Ovary (tissue), 9 donors: ENCODE results near the gene FANCG. TPM values are rescaled to one million over a fixed set of nuclear protein-coding genes. Genes with fewer than 3 reads are reported as not detected.
A peak's percentile ranks its signal among the peaks of the same experiment; 100 is the strongest.

Experiments
- DNase-seq, 5 donors: peaks; one replicate each; pipeline ENCODE4 v3.0.0-alpha.2; 2019 to 2020
- H3K27ac ChIP-seq, 2 donors: fragments of 200-600 bp; one replicate each; pipeline versions ENCODE4 v1.5.1 to v1.8.0; 2019 to 2022
- H3K27me3 ChIP-seq: fragments of 200-600 bp; one replicate; pipeline ENCODE4 v1.8.0; 2022
- H3K36me3 ChIP-seq: fragments of 200-600 bp; sonication (generic); one replicate; pipeline ENCODE4 v1.5.1; 2019
- H3K4me1 ChIP-seq: one replicate; pipeline ENCODE4 v1.8.1; 2013; ENCODE audit warnings: mild to moderate bottlenecking, moderate library complexity; ENCODE audit not compliant: insufficient read depth
- H3K4me3 ChIP-seq: fragments of 200-600 bp; sonication (generic); one replicate; pipeline ENCODE4 v1.5.1; 2017
- H3K9me3 ChIP-seq, 2 donors: fragments of 200-600 bp in 1 of 2; sonication (generic) in 1 of 2; one replicate each; pipeline versions ENCODE4 v1.5.1 to v1.8.1; 2013 to 2019; ENCODE audit warnings: mild to moderate bottlenecking in 1 of 2, moderate library complexity in 1 of 2
- CTCF ChIP-seq, 3 donors: fragments of 450-650 bp in 2 of 3; fragments of 200-600 bp in 1 of 3; IDR thresholded peaks; one replicate each; pipeline versions ENCODE4 v1.5.1 to v1.8.0; 2016 to 2022; ENCODE audit warnings: antibody characterized with exemption in 3 of 3, mild to moderate bottlenecking in 1 of 3
- EP300 ChIP-seq: sonication (generic); formaldehyde crosslinking; IDR thresholded peaks from one replicate; pipeline ENCODE4 v1.6.1; 2017; ENCODE audit warnings: antibody characterized with exemption
- POLR2A ChIP-seq: fragments of 450-650 bp; IDR thresholded peaks from one replicate; pipeline ENCODE4 v1.6.1; 2017; ENCODE audit warnings: antibody characterized with exemption, mild to moderate bottlenecking, moderate library complexity
- WGBS, 3 donors: extraction: QIAGEN DNeasy Blood & Tissue Kit in 1 of 3; methylation state at CpG; one replicate each; pipeline versions ENCODE4 v1.1.5 to v1.1.7; 2013 to 2017; 5-methylcytosine and 5-hydroxymethylcytosine counted together
- intact Hi-C, 4 donors: fragments of 100-400 bp; cut with DNase I; formaldehyde crosslinking; loops; one replicate each; pipeline versions ENCODE4 v1.11.0 to v1.15.1; 2022 to 2023
- polyA plus RNA-seq, 2 donors: library from polyadenylated mRNA; stranded (reverse); fragments of 200-250 nt in 1 of 2; fragments of 350-450 nt in 1 of 2; fragmentation: Illumina TruSeq in 1 of 2; extraction: RNeasy Lipid Tissue Mini Kit (QIAGEN cat#74804) in 1 of 2; gene quantifications; one replicate each; pipeline ENCODE4 v1.2.3, GENCODE V29; 2013 to 2014
- total RNA-seq, 7 donors: library from RNA; depleted of rRNA in 2 of 7; stranded (reverse); fragments of >200 nt in 2 of 7; fragmentation: NEBNext Ultra II Directional in 3 of 7; extraction: Animal tissue kit (Norgen Biotek cat#: 25700) in 3 of 7; gene quantifications; one replicate each; pipeline versions ENCODE4 v1.1.0 to v1.2.4, GENCODE V29; 2016 to 2023
- donor health status: DM: no; HTN: no; CAD: no; lungs with moderate emphysema.
- donor health status: DM: no; HTN: no; CAD: no.
- donor health status: Bipolar disorder and iron deficiency.
- donor health status: DM: yes; HTN: yes; CAD: no.
- donor health status: DM: no; HTN: no; CAD: no.
- donor health status: DM: yes; HTN: yes; CAD: no.

Gene FANCG
- total and polyA plus RNA-seq, 9 donors: 6.7 to 26.1 (median 12.4) TPM

- no peak for DNase-seq
- H3K36me3 ChIP-seq: no peaks in the 10 kb centered on the region
- no peak for TF ChIP-seq CTCF (IDR thresholded peaks at IDR 0.05)
- no peak for TF ChIP-seq POLR2A
- no peak for TF ChIP-seq EP300
- no peaks in the 10 kb centered on the region for H3K9me3 ChIP-seq
- 1 to 2% (median 1%) methylated on average over 10 of the region's 10 CpGs for WGBS, 3 donors
- H3K27me3 ChIP-seq: no peaks in the 10 kb centered on the region
- peak overlapping the region; percentile 59 for H3K4me3 ChIP-seq
- intact Hi-C loops: no loop called here
- peaks cover 12% of the 10 kb centered on the region for H3K4me1 ChIP-seq
- peak overlapping the region; percentile 62 to 64 for H3K27ac ChIP-seq
Observed at GRCh38 chr9:35102465-35102768, 22.7 kb upstream of the FANCG start.

GRCh38 chr9:35097573-35097972 is 17.8 kb upstream of the FANCG start:
- Histone ChIP-seq H3K4me3 (no peak overlapping the region), H3K36me3 (no peaks in the 10 kb centered on the region), H3K27me3 (no peaks in the 10 kb centered on the region), H3K27ac (no peak overlapping the region), H3K4me1 (peaks cover 15% of the 10 kb centered on the region), H3K9me3 (no peaks in the 10 kb centered on the region)
- DNase-seq: no peak
- 75 to 91% (median 86%) methylated on average over 3 of the region's 3 CpGs for WGBS, 3 donors
- intact Hi-C loops: loop anchor here in 2 of 4 donors (5.0 kb wide), 1 partner anchor 200 kb away; a partner anchor contains a TSS
- TF ChIP-seq EP300 (no peak), CTCF (IDR thresholded peaks at IDR 0.05) (no peak), POLR2A (no peak)

- TF ChIP-seq POLR2A: peak; percentile 45
- peak; percentile 75 to 90 (median 76) for TF ChIP-seq CTCF (IDR thresholded peaks at IDR 0.05)
- no peak for TF ChIP-seq EP300
- Histone ChIP-seq H3K36me3 (no peaks in the 10 kb centered on the region), H3K27ac (peak within 1 kb of the TSS; percentile 75 to 92), H3K4me3 (peak within 1 kb of the TSS; percentile 97), H3K27me3 (no peaks in the 10 kb centered on the region), H3K9me3 (no peaks in the 10 kb centered on the region), H3K4me1 (peaks cover 6% of the 10 kb centered on the region)
- 0 to 1% (median 1%) methylated on average over 53 of the region's 53 CpGs for WGBS, 3 donors
- peak; percentile 83 to 92 (median 86) for DNase-seq
- intact Hi-C loops: loop anchor here in 2 of 4 donors (5.0 kb wide), 1 partner anchor 199 kb away; a partner anchor contains a TSS
Observed at GRCh38 chr9:35096035-35096849, 16.5 kb upstream of the FANCG start, which contains the start of gene PIGO. TSS of gene PIGO (minus strand) at chr9:35096591. CDS start at chr9:35095565, 1,026 bp downstream.

GRCh38 chr9:35091536-35091935 is 11.8 kb upstream of the FANCG start:
- Histone ChIP-seq H3K4me1 (peaks cover 6% of the 10 kb centered on the region), H3K9me3 (no peaks in the 10 kb centered on the region), H3K27me3 (no peaks in the 10 kb centered on the region), H3K4me3 (no peak overlapping the region), H3K27ac (no peak overlapping the region), H3K36me3 (no peaks in the 10 kb centered on the region)
- 89 to 94% (median 89%) methylated on average over 17 of the region's 17 CpGs for WGBS, 3 donors
- no peak for DNase-seq
- TF ChIP-seq EP300 (no peak), POLR2A (no peak), CTCF (IDR thresholded peaks at IDR 0.05) (no peak)
- intact Hi-C loops: no loop called here
